K562 (cell line): Measurements from ENCODE around the gene TRMU. TPM values are rescaled to one million over a fixed set of nuclear protein-coding genes. Genes with fewer than 3 reads are reported as not detected.

Source experiments
- ATAC-seq: fragments of 200-7000 bp; cut with Tn5 transposase; 3 replicates; pipeline ENCODE4 v1.9.1; 2020; ENCODE audit warnings: moderate library complexity
- BruUV-seq: library from RNA; stranded (reverse); fragments of 400-500 nt; replicated peaks from 2 replicates; lab custom pipeline; 2021; lab: Mats Ljungman, UMichigan
- CTCF ChIA-PET: fragments of 300-600 bp; formaldehyde crosslinking; extraction: SDS; loops from one replicate; lab custom pipeline; 2021; ENCODE audit warnings: low intra/inter-chr PET ratio; lab: Yijun Ruan, JAX
- POLR2A ChIA-PET: fragments of 300-600, 350-650 bp; sonication (Branson Sonifier 250); formaldehyde crosslinking; extraction: SDS; loops from one replicate; lab custom pipeline; 2021; ENCODE audit warnings: antibody characterized with exemption, inconsistent platforms; lab: Yijun Ruan, JAX
- DNase-seq, 4 experiments: peaks; one replicate each; pipeline versions ENCODE4 v3.0.0 to v3.0.0-alpha.2; 2011 to 2018; ENCODE audit warnings: low spot score in 3 of 4, mixed read lengths in 3 of 4; ENCODE audit errors: extremely low read depth in 1 of 4
- FAIRE-seq: peaks from 2 replicates; lab custom pipeline; 2011; peaks lifted over from hg19 to GRCh38; lab: Jason Lieb, UNC
- H2AFZ ChIP-seq: 2 replicates; pipeline ENCODE4 v1.6.0; 2011; ENCODE audit warnings: low read depth, low read length, control low read depth, inconsistent platforms
- H3K27ac ChIP-seq: fragments of 200-600 bp; 3 replicates; pipeline ENCODE4 v1.8.0; 2011; ENCODE audit warnings: low read depth, mild to moderate bottlenecking, control low read depth, inconsistent platforms, low read length, moderate library complexity, mixed read lengths; ENCODE audit errors: extremely low read depth
- H3K27me3 ChIP-seq, 2 experiments: fragments of 300-600 bp in 1 of 2; 2 replicates in 1 of 2; 3 replicates in 1 of 2; pipeline versions ENCODE4 v1.6.0 to v1.8.0; 2011; ENCODE audit warnings: inconsistent platforms in 2 of 2, low read length in 2 of 2, mild to moderate bottlenecking in 1 of 2, mixed read lengths in 1 of 2, moderate library complexity in 1 of 2; ENCODE audit not compliant: control insufficient read depth in 2 of 2, insufficient read depth in 2 of 2
- H3K36me3 ChIP-seq: fragments of 300-600 bp; 3 replicates; pipeline ENCODE4 v1.8.0; 2011; ENCODE audit warnings: mild to moderate bottlenecking, low read length, inconsistent platforms; ENCODE audit not compliant: control insufficient read depth, insufficient read depth
- H3K4me1 ChIP-seq, 2 experiments: fragments of 200-600 bp in 1 of 2; replicated peaks in 1 of 2; 2 replicates in 1 of 2; 3 replicates in 1 of 2; pipeline versions ENCODE4 v1.5.1 to v1.8.0; 2011; ENCODE audit warnings: inconsistent platforms in 2 of 2, low read length in 2 of 2, mild to moderate bottlenecking in 1 of 2, mixed read lengths in 1 of 2, moderate library complexity in 1 of 2; ENCODE audit not compliant: control insufficient read depth in 2 of 2, insufficient read depth in 2 of 2
- H3K4me2 ChIP-seq: 2 replicates; pipeline ENCODE4 v1.6.1; 2011; ENCODE audit warnings: low read length, control low read depth, inconsistent platforms, mixed read lengths; ENCODE audit not compliant: insufficient read depth
- H3K4me3 ChIP-seq: fragments of 200-600 bp; sonication (generic), shearing (Covaris generic); 2 replicates; pipeline ENCODE4 v1.5.1; 2016; ENCODE audit warnings: control low read depth, inconsistent platforms
- H3K79me2 ChIP-seq: fragments of 200-600 bp; 3 replicates; pipeline ENCODE4 v1.8.0; 2011; ENCODE audit warnings: low read length, inconsistent platforms; ENCODE audit not compliant: control insufficient read depth, insufficient read depth
- H3K9ac ChIP-seq, 2 experiments: 2 replicates each; pipeline versions ENCODE4 v1.6.0 to v1.6.1; 2011; ENCODE audit warnings: low read depth in 2 of 2, low read length in 2 of 2, control low read depth in 1 of 2, inconsistent platforms in 1 of 2, mild to moderate bottlenecking in 1 of 2, mixed read lengths in 1 of 2; ENCODE audit not compliant: insufficient read depth in 1 of 2
- H3K9me1 ChIP-seq: one replicate; pipeline ENCODE4 v1.6.0; 2011; ENCODE audit warnings: inconsistent platforms, mild to moderate bottlenecking, low read length, moderate library complexity; ENCODE audit not compliant: control insufficient read depth, insufficient read depth
- H3K9me3 ChIP-seq: replicated peaks from 2 replicates; pipeline ENCODE4 v1.5.1; 2011; ENCODE audit warnings: low read depth, low read length, inconsistent platforms; ENCODE audit not compliant: control insufficient read depth, insufficient read depth
- H4K20me1 ChIP-seq: replicated peaks from 2 replicates; pipeline ENCODE4 v1.6.1; 2011; ENCODE audit warnings: low read length, inconsistent platforms, mixed read lengths; ENCODE audit not compliant: control insufficient read depth, insufficient read depth
- CBX2 ChIP-seq: fragments of 200-600 bp; sonication (generic); IDR thresholded peaks from one replicate; pipeline ENCODE4 v1.6.1; 2012; ENCODE audit warnings: mild to moderate bottlenecking, low read length, inconsistent platforms; ENCODE audit not compliant: insufficient read depth, poor library complexity, severe bottlenecking
- CREBBP ChIP-seq: IDR thresholded peaks from one replicate; pipeline ENCODE4 v1.6.1; 2012; ENCODE audit warnings: low read depth, mild to moderate bottlenecking, control low read depth, inconsistent platforms, low read length
- E2F1 ChIP-seq: sonication (generic); formaldehyde crosslinking; IDR thresholded peaks from 2 replicates; pipeline ENCODE4 v1.8.1; 2023; ENCODE audit warnings: mild to moderate bottlenecking, missing genetic modification reagents, moderate library complexity
- FOXJ3 ChIP-seq: sonication (generic); formaldehyde crosslinking; IDR thresholded peaks from 2 replicates; pipeline ENCODE4 v1.4.0; 2020; ENCODE audit warnings: mild to moderate bottlenecking, missing genetic modification reagents
- HNRNPL ChIP-seq: fragments of 200-400 bp; formaldehyde crosslinking; IDR thresholded peaks from 2 replicates; pipeline ENCODE4 v1.6.1; 2017; ENCODE audit warnings: low read depth, mild to moderate bottlenecking, low read length
- KDM2B ChIP-seq: fragments of 250-450 bp; sonication (Bioruptor Pico); IDR thresholded peaks from 2 replicates; pipeline ENCODE4 v1.8.0; 2021; ENCODE audit warnings: mild to moderate bottlenecking, moderate library complexity
- KDM4B ChIP-seq, 2 experiments: fragments of 450-650 bp in 1 of 2; sonication (generic) in 1 of 2; IDR thresholded peaks; 2 replicates each; pipeline ENCODE4 v1.6.1; 2016 to 2017; ENCODE audit warnings: borderline replicate concordance in 2 of 2, antibody characterized with exemption in 1 of 2, low read depth in 1 of 2, mild to moderate bottlenecking in 1 of 2
- KLF10 ChIP-seq: fragments of 250-450 bp; sonication (Bioruptor Pico); IDR thresholded peaks from 2 replicates; pipeline ENCODE4 v1.6.1; 2021; ENCODE audit warnings: matching md5 sums
- SFPQ ChIP-seq: fragments of 200-400 bp; formaldehyde crosslinking; IDR thresholded peaks from 2 replicates; pipeline ENCODE4 v1.6.1; 2017; ENCODE audit warnings: mild to moderate bottlenecking, low read depth, low read length, moderate library complexity
- STAT5B ChIP-seq: fragments of 250-450 bp; sonication (Bioruptor Pico); IDR thresholded peaks from 2 replicates; pipeline ENCODE4 v1.8.0; 2021; ENCODE audit warnings: mild to moderate bottlenecking, inconsistent platforms
- ZBTB1 ChIP-seq: sonication (generic); formaldehyde crosslinking; IDR thresholded peaks from 2 replicates; pipeline ENCODE4 v1.8.1; 2023; ENCODE audit warnings: missing genetic modification reagents, low read depth, mild to moderate bottlenecking, borderline replicate concordance
- ZKSCAN1 ChIP-seq: fragments of 150-350 bp; IDR thresholded peaks from 2 replicates; pipeline ENCODE4 v1.6.1; 2016; ENCODE audit warnings: low read depth, low read length
- ZNF41 ChIP-seq: fragments of 250-450 bp; sonication (Bioruptor Pico); conservative IDR thresholded peaks from 2 replicates; pipeline ENCODE4 v1.4.0; 2020; ENCODE audit warnings: mild to moderate bottlenecking
- ZNF584 ChIP-seq: fragments of 200-800 bp; sonication (Bioruptor generic); IDR thresholded peaks from 2 replicates; pipeline ENCODE4 v1.6.1; 2016; ENCODE audit warnings: low read depth, mild to moderate bottlenecking, missing genetic modification characterization, missing compliant biosample characterization
- WGBS: fragments of 100-300 bp; shearing (Covaris generic); methylation state at CpG from one replicate; pipeline ENCODE4 v1.1.6; 2016; ENCODE audit warnings: low coverage, mixed read lengths; ENCODE audit not compliant: insufficient coverage; ENCODE audit errors: missing lambda C conversion rate; 5-methylcytosine and 5-hydroxymethylcytosine counted together
- in situ Hi-C: fragments of 300-500 bp; cut with MboI; formaldehyde crosslinking; loops from 4 replicates; pipeline ENCODE4 v1.15.0; 2018; ENCODE audit warnings: inconsistent platforms, mixed read lengths
- intact Hi-C: fragments of 100-400 bp; cut with micrococcal nuclease; formaldehyde crosslinking; loops from 2 replicates; pipeline ENCODE4 v1.14.2; 2022
- polyA plus RNA-seq, 8 experiments: library from polyadenylated mRNA; depleted of rRNA in 4 of 8; stranded (reverse) in 5 of 8; unstranded in 3 of 8; fragments of >200 nt; fragmentation: Nextera tagmentation in 2 of 8; fragmentation: Illumina TruSeq in 1 of 8; extraction: Ambion mirVana in 2 of 8; extraction: Trizol in 1 of 8; gene quantifications; 2 replicates each; pipeline versions ENCODE4 v1.2.1 to v1.2.3, GENCODE V29; 2011 to 2014; ENCODE audit warnings: inconsistent platforms in 1 of 8, missing spikeins in 1 of 8
- total RNA-seq, 7 experiments: library from RNA; depleted of rRNA in 6 of 7; stranded (reverse); fragments of >200 nt in 6 of 7; fragmentation: Illumina TruSeq in 2 of 7; extraction: Trizol in 2 of 7; gene quantifications; 2 replicates each; pipeline versions ENCODE4 v1.2.1 to v1.2.3, GENCODE V29; 2011 to 2021; ENCODE audit warnings: low replicate concordance in 1 of 7

Gene TRMU
- total and polyA plus RNA-seq, 9 of the 15 experiments (the other 6 are each of a cell fraction or from before 2014, with no cell fraction given), result 2.3 to 49.9 (median 35.3) TPM

- Histone ChIP-seq H3K36me3 (no peaks in the 10 kb centered on the region), H3K9me3 (no peaks in the 10 kb centered on the region), H3K4me1 (peaks cover 0 to 27% of the 10 kb centered on the region in 2 experiments; a peak in 2 of 5 replicates), H3K4me3 (no peak overlapping the region), H3K27ac (no peak overlapping the region), H3K9me1 (no peaks in the 10 kb centered on the region), H3K27me3 (peaks cover 0 to 28% of the 10 kb centered on the region in 2 experiments; a peak in 4 of 5 replicates), H3K9ac (no peak overlapping the region), H4K20me1 (peaks cover 6% of the 10 kb centered on the region)
- WGBS, result 10% methylated on average over 15 of the region's 31 CpGs
- FAIRE-seq, result no peak
- no TSS peak for BruUV-seq
- no peak for ATAC-seq
- intact Hi-C loops, result no loop called here
- ChIA-PET POLR2A (no interaction called here), CTCF (interaction anchor here (1.7 kb wide), 1 partner anchor 22 kb away, joined by 10 read pairs; no protein-coding TSS in a partner anchor)
- no peak for DNase-seq
- no peak for TF ChIP-seq CBX2
- TF ChIP-seq ZKSCAN1, result no peak
- TF ChIP-seq FOXJ3, result no peak
- no peak for TF ChIP-seq HNRNPL
- TF ChIP-seq ZNF584, result no peak
- TF ChIP-seq KLF10 (CRISPR knock-in tag), result no peak
- no peak for TF ChIP-seq SFPQ
- TF ChIP-seq ZBTB1 (CRISPR knock-in tag), result no peak
- TF ChIP-seq KDM2B (CRISPR knock-in tag), result no peak
- TF ChIP-seq E2F1, result no peak
- TF ChIP-seq ZNF41 (CRISPR knock-in tag), result no peak
- TF ChIP-seq KDM4B (IDR thresholded peaks at IDR 0.05; ENCODE audit: borderline replicate concordance in 2 of 2, low read depth in 1 of 2), result no peak
- TF ChIP-seq CREBBP, result no peak
- TF ChIP-seq STAT5B (CRISPR knock-in tag), result no peak
- TF ChIP-seq, all 486 proteins: peak for 0
- H2AFZ ChIP-seq, result no peak overlapping the region
- H3K4me2 ChIP-seq, result no peak overlapping the region
- in situ Hi-C loops, result loop anchor here (5.0 kb wide), 1 partner anchor 173 kb away; no protein-coding TSS in a partner anchor
- H3K79me2 ChIP-seq, result no peaks in the 10 kb centered on the region
Measured at GRCh38 chr22:46368871-46369715, 33.6 kb downstream of the TRMU start.
